GM23248 (cell line): ENCODE results near the gene OPCML. TPM values are rescaled to one million over a fixed set of nuclear protein-coding genes. Genes with fewer than 3 reads are reported as not detected.

ENCODE experiments used
- DNase-seq: peaks from one replicate; pipeline ENCODE4 v3.0.0-alpha.2; 2015
- H2AFZ ChIP-seq: fragments of 200-600 bp; sonication (generic); 2 replicates; pipeline ENCODE4 v1.6.1; 2016; ENCODE audit warnings: antibody characterized with exemption
- H3F3A ChIP-seq: fragments of 200-600 bp; sonication (generic); 2 replicates; pipeline ENCODE4 v1.6.1; 2016; ENCODE audit warnings: mild to moderate bottlenecking, antibody characterized with exemption, mixed run types; ENCODE audit not compliant: insufficient read depth
- H3K27ac ChIP-seq: fragments of 200-600 bp; sonication (generic); 2 replicates; pipeline ENCODE4 v1.5.1; 2016; ENCODE audit warnings: mild to moderate bottlenecking
- H3K27me3 ChIP-seq: fragments of 200-600 bp; sonication (generic); replicated peaks from 2 replicates; pipeline ENCODE4 v1.6.1; 2016; ENCODE audit warnings: mild to moderate bottlenecking; ENCODE audit not compliant: insufficient read depth
- H3K36me3 ChIP-seq: fragments of 200-600 bp; sonication (generic); 2 replicates; pipeline ENCODE4 v1.6.1; 2016; ENCODE audit warnings: low read depth, mild to moderate bottlenecking
- H3K4me1 ChIP-seq: fragments of 200-600 bp; sonication (generic); 2 replicates; pipeline ENCODE4 v1.6.1; 2016; ENCODE audit warnings: mild to moderate bottlenecking; ENCODE audit not compliant: insufficient read depth
- H3K4me2 ChIP-seq: fragments of 200-600 bp; sonication (generic); one replicate; pipeline ENCODE4 v1.6.1; 2016; ENCODE audit warnings: mild to moderate bottlenecking; ENCODE audit not compliant: unreplicated experiment
- H3K4me3 ChIP-seq: fragments of 200-600 bp; sonication (generic); 2 replicates; pipeline ENCODE4 v1.5.1; 2016; ENCODE audit warnings: mild to moderate bottlenecking
- H3K79me2 ChIP-seq: fragments of 200-600 bp; sonication (generic); 2 replicates; pipeline ENCODE4 v1.6.1; 2016; ENCODE audit warnings: mild to moderate bottlenecking; ENCODE audit not compliant: insufficient read depth
- H3K9ac ChIP-seq: fragments of 200-600 bp; sonication (generic); 2 replicates; pipeline ENCODE4 v1.6.1; 2016; ENCODE audit warnings: mild to moderate bottlenecking
- H3K9me2 ChIP-seq: fragments of 200-600 bp; sonication (generic); 2 replicates; pipeline ENCODE4 v1.6.1; 2016; ENCODE audit warnings: mixed run types, mild to moderate bottlenecking, moderate library complexity; ENCODE audit not compliant: insufficient read depth
- H3K9me3 ChIP-seq: fragments of 200-600 bp; sonication (generic); one replicate; pipeline ENCODE4 v1.6.1; 2017; ENCODE audit warnings: low read depth
- H4K20me1 ChIP-seq: fragments of 200-600 bp; sonication (generic); 2 replicates; pipeline ENCODE4 v1.6.0; 2016; ENCODE audit not compliant: insufficient read depth
- EZH2 ChIP-seq: fragments of 200-600 bp; sonication (generic); IDR thresholded peaks from 2 replicates; pipeline ENCODE4 v1.6.1; 2018; ENCODE audit warnings: antibody characterized with exemption, mild to moderate bottlenecking; ENCODE audit not compliant: insufficient read depth, poor library complexity, severe bottlenecking
- EZH2phosphoT487 ChIP-seq: fragments of 200-600 bp; sonication (generic); IDR thresholded peaks from 2 replicates; pipeline ENCODE4 v1.6.1; 2018; ENCODE audit warnings: antibody characterized with exemption, moderate library complexity, mild to moderate bottlenecking, low read depth; ENCODE audit not compliant: insufficient read depth
- WGBS, 2 experiments: methylation state at CpG; one replicate each; pipeline ENCODE4 v1.1.6; 2015 to 2017; ENCODE audit warnings: low lambda C conversion rate in 2 of 2, low coverage in 1 of 2; ENCODE audit errors: missing lambda C conversion rate in 2 of 2; 5-methylcytosine and 5-hydroxymethylcytosine counted together
- in situ Hi-C: fragments of 300-500 bp; cut with MboI; formaldehyde crosslinking; loops from 2 replicates; pipeline ENCODE4 v1.15.0; 2020
- polyA plus RNA-seq: library from polyadenylated mRNA; unstranded; fragments of >200 nt; fragmentation: Nextera tagmentation; extraction: Ambion mirVana; gene quantifications from 2 replicates; pipeline ENCODE4 v1.2.1, GENCODE V29; 2016
- total RNA-seq: library from RNA; depleted of rRNA; stranded (reverse); fragments of >200 nt; shearing (Covaris generic); gene quantifications from 2 replicates; pipeline ENCODE4 v1.2.3, GENCODE V29; 2014

The OPCML gene
- total and polyA plus RNA-seq, 2 experiments from 2014 or later, result 0.69 to 1.6 TPM

DNA sequence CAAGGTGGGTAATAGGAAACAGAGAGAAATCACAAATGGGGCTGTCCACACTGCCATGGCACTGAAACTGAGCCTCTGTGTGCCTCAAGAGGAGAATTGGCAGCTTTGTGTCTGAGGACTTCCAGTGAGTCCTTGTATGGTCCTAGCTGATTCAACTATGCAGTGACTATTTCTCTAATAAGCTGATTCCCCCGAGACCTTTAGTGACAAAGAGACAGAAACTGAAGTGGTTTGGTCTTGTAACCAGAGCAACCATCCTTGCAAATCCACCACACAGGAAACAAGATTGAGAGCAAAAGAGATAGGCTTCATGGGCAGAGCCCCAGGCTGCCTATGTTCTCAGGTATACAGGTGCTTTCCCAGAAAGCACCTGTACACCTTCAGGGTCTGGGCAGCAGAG is 1123.4 kb downstream of the OPCML start:
- H3K4me2 ChIP-seq, result no peak overlapping the region
- peaks cover 3% of the 10 kb centered on the region; the same call in 1 of the 2 replicates for H3K4me1 ChIP-seq
- no peaks in the 10 kb centered on the region for H4K20me1 ChIP-seq
- H2AFZ ChIP-seq, result no peak overlapping the region
- 50 to 64% methylated on average over 1 of the region's 1 CpG for WGBS, 2 experiments
- H3K36me3 ChIP-seq, result no peaks in the 10 kb centered on the region
- H3K27ac ChIP-seq, result no peak overlapping the region
- in situ Hi-C loops, result no loop called here
- no peaks in the 10 kb centered on the region for H3K9me2 ChIP-seq
- TF ChIP-seq EZH2phosphoT487, result no peak
- TF ChIP-seq EZH2, result no peak
- H3F3A ChIP-seq, result no peaks in the 10 kb centered on the region
- peaks cover 46% of the 10 kb centered on the region for H3K27me3 ChIP-seq
- H3K4me3 ChIP-seq, result no peak overlapping the region
- DNase-seq, result no peak
- no peaks in the 10 kb centered on the region for H3K9me3 ChIP-seq
- no peaks in the 10 kb centered on the region for H3K79me2 ChIP-seq
- no peak overlapping the region for H3K9ac ChIP-seq

DNA sequence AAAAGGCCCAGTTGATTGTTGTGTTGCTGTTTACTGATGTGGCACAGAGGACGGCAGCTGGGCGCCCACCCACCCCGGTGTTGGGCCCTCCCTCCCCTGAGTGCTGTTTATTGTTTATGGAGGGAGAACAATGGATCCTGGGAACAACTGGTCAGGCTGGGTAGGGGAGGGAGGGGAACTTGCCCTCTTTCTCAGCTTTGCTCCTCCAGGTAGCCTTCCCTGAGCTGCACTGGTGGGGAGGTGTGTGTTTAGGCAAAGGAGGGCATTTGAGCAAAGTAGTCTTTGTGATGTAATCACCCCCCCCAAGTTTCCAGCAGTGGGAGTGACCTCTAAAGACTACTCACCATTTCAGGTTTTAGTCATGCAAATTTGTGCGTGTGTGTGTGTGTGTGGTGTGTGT is 1126.6 kb downstream of the OPCML start:
- WGBS, 2 experiments, result 27 to 29% methylated on average over 4 of the region's 4 CpGs
- H3K79me2 ChIP-seq, result no peaks in the 10 kb centered on the region
- no peaks in the 10 kb centered on the region for H4K20me1 ChIP-seq
- H3K4me3 ChIP-seq, result no peak overlapping the region
- TF ChIP-seq EZH2 (no peak), EZH2phosphoT487 (no peak)
- H3K27ac ChIP-seq, result no peak overlapping the region
- H2AFZ ChIP-seq, result no peak overlapping the region
- no peaks in the 10 kb centered on the region for H3F3A ChIP-seq
- H3K4me1 ChIP-seq, result peaks cover 3% of the 10 kb centered on the region; the same call in 1 of the 2 replicates
- no peaks in the 10 kb centered on the region for H3K9me2 ChIP-seq
- no peaks in the 10 kb centered on the region for H3K9me3 ChIP-seq
- no peak overlapping the region for H3K9ac ChIP-seq
- in situ Hi-C loops, result no loop called here
- no peaks in the 10 kb centered on the region for H3K36me3 ChIP-seq
- peaks cover 39% of the 10 kb centered on the region for H3K27me3 ChIP-seq
- H3K4me2 ChIP-seq, result no peak overlapping the region
- DNase-seq, result peak; percentile 16

DNA sequence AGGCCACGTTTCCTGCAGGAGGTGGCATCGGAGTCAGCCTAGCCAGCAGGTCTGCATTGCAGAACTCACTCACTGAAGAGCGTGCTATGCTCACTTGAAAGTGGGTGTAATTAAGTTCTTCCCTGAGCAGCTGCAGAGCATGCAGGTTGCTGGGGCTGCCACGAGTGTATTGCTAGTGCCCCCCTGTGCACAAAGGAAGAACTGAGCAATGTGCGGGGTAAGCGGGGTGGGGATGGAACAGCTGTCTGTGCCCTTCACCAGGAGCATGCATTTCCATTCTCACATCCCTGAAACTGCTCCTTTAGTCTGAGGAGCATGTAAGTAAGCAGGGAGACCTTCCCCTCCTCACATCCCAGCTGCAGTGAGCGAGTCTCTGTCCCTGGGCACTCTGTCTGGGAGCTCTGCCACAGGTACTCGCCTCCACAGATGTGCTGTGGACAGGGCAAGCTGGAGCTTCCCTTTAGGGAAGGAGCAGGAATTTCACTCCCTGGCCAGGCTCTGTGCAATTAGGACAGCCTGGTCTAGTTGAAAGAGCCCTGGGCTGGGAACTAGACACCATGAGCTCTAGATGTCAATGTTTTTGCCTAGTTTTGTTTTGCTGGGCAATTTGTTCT is 1130.1 kb downstream of the OPCML start:
- Histone ChIP-seq H2AFZ (no peak overlapping the region), H3K9me2 (no peaks in the 10 kb centered on the region), H3K27me3 (peaks cover 46% of the 10 kb centered on the region), H3F3A (no peaks in the 10 kb centered on the region), H3K9me3 (no peaks in the 10 kb centered on the region), H3K9ac (no peak overlapping the region), H3K4me3 (no peak overlapping the region), H3K79me2 (no peaks in the 10 kb centered on the region), H3K4me1 (no peaks in the 10 kb centered on the region), H3K27ac (no peak overlapping the region), H4K20me1 (no peaks in the 10 kb centered on the region), H3K36me3 (no peaks in the 10 kb centered on the region), H3K4me2 (no peak overlapping the region)
- in situ Hi-C loops, result no loop called here
- DNase-seq, result peak; percentile 73
- TF ChIP-seq EZH2 (no peak), EZH2phosphoT487 (no peak)
- 3 to 4% methylated on average over 8 of the region's 8 CpGs for WGBS, 2 experiments

DNA sequence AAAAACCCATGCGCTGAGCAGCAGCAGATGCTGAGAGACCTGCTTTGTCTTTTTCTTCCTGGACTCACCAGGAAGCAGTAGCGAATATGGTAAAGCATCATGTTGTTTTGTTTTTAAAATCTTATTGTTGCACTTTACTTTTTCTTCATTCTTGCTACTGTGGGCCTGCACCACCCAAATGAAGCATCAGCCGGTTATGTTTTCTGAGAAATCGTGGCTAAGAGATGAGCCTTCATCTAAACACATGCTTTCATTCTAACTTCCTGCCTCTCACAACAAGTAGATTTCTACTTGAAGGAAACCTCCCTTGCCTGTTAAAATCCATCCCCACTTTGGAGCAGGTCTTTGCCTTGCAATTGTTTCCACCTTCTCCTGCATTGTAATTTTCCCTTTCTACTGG is 1136.0 kb downstream of the OPCML start:
- no peaks in the 10 kb centered on the region for H3K9me3 ChIP-seq
- H3K4me3 ChIP-seq, result no peak overlapping the region
- no peak for DNase-seq
- H3K27me3 ChIP-seq, result peaks cover 26% of the 10 kb centered on the region
- no peaks in the 10 kb centered on the region for H3F3A ChIP-seq
- no peaks in the 10 kb centered on the region for H3K36me3 ChIP-seq
- no peaks in the 10 kb centered on the region for H3K4me1 ChIP-seq
- no peaks in the 10 kb centered on the region for H3K9me2 ChIP-seq
- H3K4me2 ChIP-seq, result no peak overlapping the region
- no peak overlapping the region for H2AFZ ChIP-seq
- TF ChIP-seq EZH2 (no peak), EZH2phosphoT487 (no peak)
- WGBS, 2 experiments, result 47 to 51% methylated on average over 4 of the region's 4 CpGs
- H3K79me2 ChIP-seq, result no peaks in the 10 kb centered on the region
- no peaks in the 10 kb centered on the region for H4K20me1 ChIP-seq
- H3K27ac ChIP-seq, result no peak overlapping the region
- in situ Hi-C loops, result no loop called here
- no peak overlapping the region for H3K9ac ChIP-seq

DNA sequence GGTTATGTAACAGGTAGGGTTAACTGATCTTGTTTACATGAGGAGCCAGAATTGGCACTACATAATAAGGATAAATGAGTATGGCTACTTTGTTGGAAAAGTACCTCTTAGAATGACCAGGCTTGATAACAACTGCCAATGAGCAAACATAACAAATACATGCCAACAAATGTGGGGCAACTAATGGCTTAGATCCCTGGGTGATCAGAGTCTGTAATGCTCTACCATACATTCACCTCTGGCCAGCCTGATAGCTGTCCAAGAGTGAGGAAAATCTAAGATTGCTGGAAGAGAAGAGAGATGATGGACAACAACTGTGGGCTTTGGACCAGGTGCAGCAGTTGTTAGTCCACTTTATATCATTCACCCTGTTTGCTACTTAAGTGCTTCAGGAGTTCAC is 1136.9 kb downstream of the OPCML start:
- Histone ChIP-seq H3K9me2 (no peaks in the 10 kb centered on the region), H3F3A (no peaks in the 10 kb centered on the region), H3K27ac (no peak overlapping the region), H3K4me3 (no peak overlapping the region), H3K36me3 (no peaks in the 10 kb centered on the region), H4K20me1 (no peaks in the 10 kb centered on the region), H3K9ac (no peak overlapping the region), H3K9me3 (no peaks in the 10 kb centered on the region), H3K79me2 (no peaks in the 10 kb centered on the region), H3K4me2 (no peak overlapping the region), H3K4me1 (no peaks in the 10 kb centered on the region), H2AFZ (no peak overlapping the region), H3K27me3 (peaks cover 17% of the 10 kb centered on the region)
- no peak for TF ChIP-seq EZH2
- TF ChIP-seq EZH2phosphoT487, result no peak
- DNase-seq, result no peak
- in situ Hi-C loops, result no loop called here
